Effector CD4-positive, alpha-beta T cell (primary cell): Measurements from ENCODE around the gene ZDHHC14.
"Not testable (repeated sequence)": the region's sequence is repeated elsewhere in the genome, so short reads cannot be mapped to it uniquely, and the experiment has no call there.

Source experiments
- DNase-seq: peaks from one replicate; pipeline ENCODE4 v3.0.0-alpha.2; 2020

The ZDHHC14 gene

DNA sequence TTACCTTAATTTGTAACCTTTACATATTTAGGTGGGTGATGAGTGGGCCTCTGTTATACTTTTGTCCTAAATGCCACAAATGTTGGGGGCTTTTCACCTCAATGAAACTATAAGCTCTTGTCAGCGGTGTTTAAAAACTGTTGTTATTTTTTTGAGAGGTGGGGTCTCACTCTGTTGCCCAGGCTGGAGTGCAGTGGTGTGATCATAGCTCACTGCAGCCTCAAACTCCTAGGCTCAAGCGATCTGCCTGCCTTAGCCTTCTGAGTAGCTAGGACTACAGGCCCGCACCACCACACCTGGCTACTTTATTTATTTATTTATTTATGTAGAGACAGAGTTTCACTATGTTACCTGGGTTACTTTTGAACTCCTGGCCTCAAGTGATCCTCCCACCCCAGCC is 66.7 kb downstream of the ZDHHC14 start:
- no peak for DNase-seq

GRCh38 chr6:157449610-157450009 is 68.6 kb downstream of the ZDHHC14 start:
- no peak for DNase-seq

DNA sequence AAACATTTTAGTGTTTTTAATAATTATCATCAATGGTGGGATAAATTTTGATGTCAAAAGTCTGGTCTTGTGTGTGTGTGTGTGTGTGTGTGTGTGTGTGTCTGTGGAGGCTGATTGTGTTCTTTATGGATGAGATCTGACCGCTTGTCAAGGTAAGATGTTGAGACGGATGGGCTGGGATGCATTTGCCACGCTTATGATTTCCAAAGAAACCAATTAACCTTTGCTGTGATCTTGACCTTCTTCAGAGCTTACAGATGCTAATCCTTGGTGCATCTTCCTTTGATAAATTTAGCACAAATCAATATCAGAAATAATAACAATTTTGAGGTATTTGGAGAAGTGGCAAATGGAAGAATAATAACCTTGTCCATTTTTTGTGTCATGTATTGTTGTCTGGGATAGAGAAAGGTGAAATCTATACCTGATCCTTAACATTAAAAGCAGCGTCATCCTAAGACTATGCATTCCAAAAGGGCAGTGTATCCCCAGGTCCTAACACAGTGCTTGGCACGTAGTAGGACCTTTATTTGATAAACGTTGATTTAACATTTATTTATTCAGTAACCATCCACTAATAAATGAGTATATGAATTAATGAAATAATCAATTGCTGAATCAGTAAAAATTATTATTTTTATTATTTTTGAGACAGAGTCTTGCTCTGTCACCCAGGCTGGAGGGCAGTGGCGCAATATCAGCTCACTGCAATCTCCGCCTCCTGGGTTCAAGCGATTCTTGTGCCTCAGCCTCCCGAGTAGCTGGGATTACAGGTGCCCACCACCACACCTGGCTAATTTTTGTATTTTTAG is 70.1 kb downstream of the ZDHHC14 start:
- DNase-seq: no peak

DNA sequence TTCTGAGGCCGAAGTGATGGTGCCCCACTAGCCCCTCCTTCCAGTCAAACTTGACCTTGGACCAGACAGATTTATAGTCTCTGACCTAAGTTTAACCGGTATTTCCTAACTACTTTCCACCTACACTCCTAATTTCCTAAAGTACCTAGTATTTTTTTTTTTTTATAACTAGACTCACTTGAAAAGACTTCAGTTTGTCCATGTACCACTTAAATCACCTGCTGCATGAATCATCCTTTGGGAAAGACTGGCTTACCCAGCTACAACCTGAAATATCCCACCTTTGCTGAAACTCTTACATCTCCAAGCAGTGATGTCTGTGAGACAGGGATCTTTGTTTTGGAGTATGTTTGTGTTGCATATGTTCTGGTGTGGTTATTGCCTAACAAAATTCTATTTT is 71.1 kb downstream of the ZDHHC14 start:
- DNase-seq: no peak

DNA sequence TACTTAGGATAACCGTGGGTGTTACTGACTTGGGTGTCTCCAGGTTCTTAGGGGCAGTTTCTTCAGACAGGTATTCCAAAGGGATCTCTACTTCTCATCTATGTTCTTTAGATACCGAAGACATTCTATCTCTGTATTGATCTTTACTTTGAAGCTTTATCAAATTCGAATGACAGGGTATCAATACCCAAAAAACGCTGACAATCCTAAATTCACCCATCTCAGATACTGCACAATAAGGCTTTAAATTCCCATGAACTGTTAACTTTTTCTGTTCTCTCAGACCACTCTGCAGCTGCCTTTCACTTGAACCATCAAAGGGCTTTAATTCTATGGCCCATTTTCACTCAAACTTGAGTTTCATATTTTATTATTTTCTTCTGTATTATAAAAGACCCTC is 72.1 kb downstream of the ZDHHC14 start:
- DNase-seq: no peak

DNA sequence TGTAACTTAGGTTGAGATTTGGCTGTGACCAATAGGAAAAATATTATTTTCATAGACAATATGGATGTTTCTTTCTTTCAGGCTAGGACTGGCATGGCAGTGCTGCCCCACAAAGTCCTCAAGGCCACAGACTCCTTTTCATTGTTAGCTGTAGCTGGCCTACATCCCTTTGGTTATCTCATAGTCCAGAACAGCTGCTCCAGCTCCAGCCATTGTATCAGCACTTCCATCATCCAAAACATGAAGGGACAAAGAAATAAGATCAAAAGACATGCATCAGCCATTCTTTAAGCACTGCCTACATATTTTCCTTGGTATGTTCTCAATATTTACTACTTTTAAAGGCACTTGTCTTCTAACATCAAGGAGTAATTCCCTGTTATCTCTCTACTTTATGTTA is 73.0 kb downstream of the ZDHHC14 start:
- no peak for DNase-seq

- no peak for DNase-seq
Measured at GRCh38 chr6:157454762-157455714, 74.0 kb downstream of the ZDHHC14 start.

DNA sequence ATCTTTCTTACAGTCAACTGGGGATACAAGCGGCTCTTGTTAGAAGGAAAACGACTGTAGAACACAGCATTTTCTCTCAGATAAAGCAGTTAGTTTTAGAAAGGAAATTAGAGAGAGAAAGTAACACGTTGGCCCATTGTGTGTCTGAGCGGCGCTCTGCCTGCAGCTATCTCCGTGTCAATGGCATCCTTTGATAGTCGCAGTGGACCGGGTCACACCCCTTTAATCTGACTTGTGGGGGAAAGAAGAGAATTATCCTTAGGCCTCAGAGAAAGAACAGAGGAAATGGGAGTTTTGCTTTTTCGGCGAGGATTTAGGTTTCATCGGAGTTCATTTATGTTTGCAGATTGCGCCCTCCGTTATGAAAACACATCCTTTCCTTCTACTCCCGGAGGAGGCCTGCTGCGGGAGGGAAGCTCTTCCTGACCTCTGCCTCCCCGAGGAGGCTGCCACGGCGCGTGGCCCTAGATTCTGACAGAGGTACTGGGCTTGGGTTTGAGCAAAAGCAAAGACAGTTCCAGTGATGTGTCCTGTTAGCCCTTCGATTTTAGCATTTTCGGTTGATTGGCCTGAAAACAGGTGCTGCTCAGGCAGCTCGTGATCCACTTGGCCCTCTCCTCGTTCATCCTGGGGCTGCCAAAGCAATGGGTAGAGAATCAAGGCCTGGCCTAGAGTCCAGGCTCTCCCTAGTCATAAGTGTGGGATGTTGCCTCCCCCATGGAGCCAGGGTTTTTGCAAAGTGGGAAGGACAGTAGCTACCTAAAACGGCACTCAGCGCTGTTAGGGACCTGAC is 74.9 kb downstream of the ZDHHC14 start:
- DNase-seq: no peak

- no peak for DNase-seq
Measured at GRCh38 chr6:157456524-157456829, 75.5 kb downstream of the ZDHHC14 start.

DNA sequence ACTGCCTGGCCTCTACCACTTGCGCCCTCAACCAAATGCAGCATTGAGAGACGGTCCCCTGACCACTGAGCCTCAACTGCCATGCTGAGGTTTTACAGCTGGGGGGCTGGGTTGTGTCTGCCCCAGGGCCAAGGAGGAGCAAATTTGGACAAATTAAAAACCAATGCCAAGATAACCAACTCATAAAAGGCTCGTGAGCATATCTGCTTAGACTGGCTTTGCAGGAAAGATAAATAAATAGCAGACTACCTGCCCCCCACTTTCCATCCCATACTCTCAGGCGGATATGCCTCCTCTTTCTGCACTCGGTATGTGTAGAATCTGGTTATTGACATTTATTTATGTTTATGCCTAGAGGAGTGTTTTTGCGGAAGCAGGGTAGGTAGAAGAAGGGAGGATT is 76.8 kb downstream of the ZDHHC14 start:
- no peak for DNase-seq

DNA sequence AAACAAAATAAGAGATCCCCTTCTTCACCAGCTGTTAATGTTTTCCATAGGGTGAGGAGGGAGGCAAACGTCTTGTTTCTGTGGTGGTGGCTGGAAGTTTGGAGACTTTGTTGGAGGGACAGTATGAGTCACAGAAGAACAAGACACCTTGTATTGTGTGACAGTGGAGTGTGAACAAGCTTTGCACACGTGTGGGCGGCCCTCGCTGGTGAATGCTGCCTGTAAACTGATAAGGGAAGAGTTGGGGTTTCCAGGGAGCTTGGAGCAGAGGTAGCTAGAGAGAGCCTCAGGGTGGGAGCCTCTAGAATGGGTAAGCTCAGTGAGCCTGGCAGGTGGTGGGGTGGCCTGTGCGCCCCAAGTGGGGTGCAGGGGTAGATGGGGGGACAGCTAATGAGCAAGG is 78.3 kb downstream of the ZDHHC14 start:
- DNase-seq: no peak

GRCh38 chr6:157460182-157460999 is 79.4 kb downstream of the ZDHHC14 start:
- DNase-seq: no peak

DNA sequence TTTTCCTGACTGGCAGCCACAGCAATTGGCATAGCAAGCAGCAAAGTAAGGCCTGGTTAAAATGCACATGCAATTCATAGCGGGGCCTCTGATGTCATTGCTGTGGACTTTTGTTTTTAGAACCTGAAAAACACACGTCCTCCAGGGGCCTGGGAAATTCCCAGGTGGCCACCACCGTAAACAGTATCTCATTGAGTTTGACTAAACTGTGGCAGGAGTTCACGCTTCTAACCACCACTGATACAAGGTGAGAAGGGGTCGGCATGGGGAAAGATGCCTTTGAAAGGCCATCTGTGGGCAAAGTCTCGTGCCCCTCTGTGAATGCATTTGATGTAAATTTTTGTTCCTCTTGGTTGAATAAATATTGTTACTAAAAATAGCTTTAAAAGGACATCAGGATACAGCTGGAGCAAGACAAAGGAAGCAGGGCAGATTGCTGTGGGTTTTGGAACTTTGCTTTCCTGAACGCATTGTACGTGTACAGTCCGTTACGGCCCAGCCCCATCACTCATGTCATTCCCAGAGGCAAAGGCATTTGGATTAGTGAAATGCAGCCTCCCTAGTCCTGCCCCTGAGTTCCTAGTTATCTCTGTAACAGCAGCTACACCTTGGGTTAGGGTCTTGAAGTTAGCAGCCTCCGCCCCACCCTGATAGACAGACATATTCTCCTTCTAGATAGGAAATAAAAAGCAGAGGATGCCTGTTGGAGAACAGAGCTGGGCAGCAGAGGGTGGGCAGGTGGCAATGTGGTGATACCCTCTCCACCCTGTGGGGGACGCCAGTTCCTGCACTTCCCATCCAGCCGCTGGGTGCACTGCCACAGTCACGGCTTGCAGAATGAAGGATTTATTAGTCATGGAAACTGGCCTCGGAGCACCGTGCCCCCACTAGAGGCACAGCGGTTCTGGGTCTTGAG is 80.3 kb downstream of the ZDHHC14 start:
- no peak for DNase-seq

DNA sequence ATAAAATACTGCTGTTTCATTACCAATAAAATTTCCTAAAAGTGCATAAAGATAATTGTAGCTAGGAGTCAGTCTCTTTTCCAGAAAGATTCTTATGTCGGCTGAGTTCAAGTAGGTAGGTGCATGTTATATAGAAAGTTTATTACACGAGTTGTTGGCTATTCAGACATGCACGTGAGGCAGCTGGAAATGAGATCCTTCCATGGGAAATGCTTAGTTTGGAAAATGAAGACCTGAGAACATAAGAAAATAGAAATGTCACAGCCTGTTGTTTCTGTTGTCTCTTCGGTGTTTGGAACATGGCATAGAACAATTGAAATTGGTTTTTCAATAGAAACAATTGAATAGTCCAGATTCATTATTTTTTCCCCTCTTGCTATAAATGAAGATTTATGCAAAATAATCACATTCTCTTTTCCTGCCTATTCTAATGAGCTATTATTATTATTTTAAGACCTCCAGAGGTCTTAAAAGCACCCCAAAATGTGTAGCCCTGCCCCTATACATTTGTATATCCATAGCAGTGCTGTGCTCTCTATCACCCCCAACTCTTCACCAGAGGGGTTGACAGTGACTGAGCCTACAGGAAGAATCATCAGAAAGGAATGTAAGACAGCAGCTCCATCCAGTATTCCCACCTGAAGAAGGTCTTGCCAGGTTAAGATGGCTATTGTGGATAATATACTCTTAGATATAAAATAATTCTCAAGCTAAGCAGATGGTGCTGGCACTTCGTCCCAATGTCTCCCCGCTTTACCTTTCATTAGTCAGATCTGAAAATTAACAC is 82.2 kb downstream of the ZDHHC14 start:
- no peak for DNase-seq

GRCh38 chr6:157463743-157464135 is 82.7 kb downstream of the ZDHHC14 start:
- not testable (repeated sequence) for DNase-seq

DNA sequence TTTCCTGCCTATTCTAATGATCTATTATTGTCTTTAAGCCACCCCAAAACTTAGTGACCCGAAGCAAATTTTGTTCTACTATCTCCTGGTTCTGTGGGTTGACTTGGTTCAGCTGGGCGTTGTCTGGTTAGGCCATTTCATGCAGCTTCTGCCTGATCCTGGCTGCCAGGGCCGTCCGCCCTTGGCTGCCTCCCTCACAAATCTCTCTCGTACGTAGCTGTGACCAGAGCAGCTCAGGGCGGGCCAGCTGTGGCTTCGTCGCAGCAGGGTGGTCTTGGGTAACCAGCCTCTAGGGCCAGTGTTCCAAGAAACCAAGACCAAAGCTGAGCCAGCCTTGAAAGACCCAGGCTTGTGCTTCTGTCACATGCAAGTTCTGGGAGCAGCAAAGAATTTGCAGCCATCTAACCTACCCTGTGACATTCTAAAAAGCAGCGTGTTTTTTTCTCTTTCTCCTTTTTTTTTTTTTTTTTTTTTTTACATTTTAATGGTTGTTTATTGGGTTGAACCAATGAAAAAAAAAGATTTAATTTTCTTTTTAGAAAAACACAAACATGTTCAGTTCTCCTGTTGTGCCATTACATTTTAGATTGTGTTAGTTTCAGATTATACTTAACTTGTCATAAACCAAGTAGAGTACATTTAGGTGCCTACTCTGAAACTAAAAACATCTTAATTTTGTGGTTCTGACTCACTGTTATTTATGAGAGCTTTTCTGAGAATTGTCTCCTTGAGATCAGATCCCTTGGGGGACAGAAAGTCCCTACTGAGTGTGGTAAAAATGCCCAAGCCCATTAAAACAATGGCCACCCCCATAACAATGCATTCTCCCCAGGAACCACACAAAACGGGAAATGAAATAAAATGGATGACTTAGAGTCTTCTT is 83.9 kb downstream of the ZDHHC14 start:
- DNase-seq: no peak

DNA sequence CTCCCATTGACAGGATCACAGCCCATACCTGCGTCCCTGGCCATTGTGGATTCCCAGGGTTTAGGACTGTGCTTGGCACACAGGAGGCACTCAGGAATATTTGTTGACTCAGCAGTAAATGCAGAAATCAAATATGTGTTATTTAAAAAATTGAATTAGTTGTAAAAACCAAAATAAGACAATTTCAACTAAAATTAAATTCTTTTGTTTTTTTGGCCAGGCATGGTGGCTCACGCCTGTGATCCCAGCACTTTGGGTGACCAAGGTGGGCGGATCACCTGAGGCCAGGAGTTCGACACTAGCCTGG is 85.3 kb downstream of the ZDHHC14 start:
- DNase-seq: no peak

DNA sequence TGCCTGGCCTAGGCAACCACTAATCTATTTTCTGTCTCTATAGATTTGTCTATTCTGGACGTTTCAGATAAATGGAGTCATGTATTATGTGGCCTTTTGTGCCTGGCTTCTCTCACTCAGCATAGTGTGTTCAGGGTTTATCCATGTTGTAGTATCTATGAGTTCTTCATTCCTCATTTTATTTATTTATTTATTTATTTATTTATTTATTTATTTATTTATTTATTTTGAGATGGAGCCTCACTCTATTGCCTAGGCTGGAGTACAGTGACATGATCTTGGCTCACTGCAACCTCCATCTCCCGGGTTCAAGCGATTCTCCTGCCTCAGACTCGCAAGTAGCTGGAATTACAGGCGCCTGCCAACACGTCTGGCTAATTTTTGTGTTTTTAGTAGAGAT is 86.3 kb downstream of the ZDHHC14 start:
- not testable (repeated sequence) for DNase-seq

GRCh38 chr6:157468054-157468453 is 87.1 kb downstream of the ZDHHC14 start:
- no peak for DNase-seq

DNA sequence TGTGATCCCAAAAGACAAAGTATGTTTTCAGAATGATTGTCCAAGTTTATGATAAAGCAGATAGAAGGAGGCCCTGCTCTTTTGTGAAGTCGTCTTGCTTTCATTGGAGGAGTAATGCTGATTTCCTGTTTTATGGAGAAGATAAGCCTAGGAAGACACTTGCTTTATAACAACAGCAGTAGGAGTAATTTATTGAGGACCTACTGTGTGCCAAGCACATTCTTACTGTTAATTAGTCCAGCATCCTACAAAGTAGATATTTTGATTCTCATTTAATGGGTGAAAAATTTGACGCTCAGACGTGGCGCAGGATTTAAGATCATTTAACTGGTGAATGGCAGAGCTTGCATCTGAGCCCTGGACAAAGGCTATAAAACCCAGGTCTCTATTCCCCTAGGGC is 87.6 kb downstream of the ZDHHC14 start:
- DNase-seq: no peak
